GM18502 (cell line): ENCODE data around the gene EIF2S2.

Experiments used
- ATAC-seq: cut with Tn5 transposase; IDR thresholded peaks from one replicate; pipeline ENCODE4 v1.9.1; 2021; ENCODE audit warnings: mild to moderate bottlenecking; ENCODE audit not compliant: unreplicated experiment, poor library complexity

The EIF2S2 gene

DNA sequence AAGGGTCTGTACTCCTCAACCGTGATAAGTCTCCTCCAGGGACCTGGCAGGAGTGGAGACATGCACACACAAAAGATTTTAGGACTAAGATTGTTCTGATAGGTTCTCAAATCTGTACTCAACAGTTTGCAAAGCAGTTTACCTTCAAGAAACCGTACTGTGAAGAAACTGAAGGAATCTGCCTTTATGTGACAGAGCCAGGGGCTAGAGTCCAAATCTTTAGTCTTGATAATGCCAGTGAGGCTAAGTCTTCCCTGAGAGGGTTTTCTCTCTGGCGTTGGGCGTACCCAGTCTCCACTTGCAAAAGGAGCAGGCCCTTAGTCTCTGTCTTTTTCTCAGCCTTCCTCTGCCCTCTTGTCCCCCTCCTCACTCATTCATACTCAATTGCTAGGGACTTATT, 70.8 kb downstream of the EIF2S2 start:
- ATAC-seq: no peak

DNA sequence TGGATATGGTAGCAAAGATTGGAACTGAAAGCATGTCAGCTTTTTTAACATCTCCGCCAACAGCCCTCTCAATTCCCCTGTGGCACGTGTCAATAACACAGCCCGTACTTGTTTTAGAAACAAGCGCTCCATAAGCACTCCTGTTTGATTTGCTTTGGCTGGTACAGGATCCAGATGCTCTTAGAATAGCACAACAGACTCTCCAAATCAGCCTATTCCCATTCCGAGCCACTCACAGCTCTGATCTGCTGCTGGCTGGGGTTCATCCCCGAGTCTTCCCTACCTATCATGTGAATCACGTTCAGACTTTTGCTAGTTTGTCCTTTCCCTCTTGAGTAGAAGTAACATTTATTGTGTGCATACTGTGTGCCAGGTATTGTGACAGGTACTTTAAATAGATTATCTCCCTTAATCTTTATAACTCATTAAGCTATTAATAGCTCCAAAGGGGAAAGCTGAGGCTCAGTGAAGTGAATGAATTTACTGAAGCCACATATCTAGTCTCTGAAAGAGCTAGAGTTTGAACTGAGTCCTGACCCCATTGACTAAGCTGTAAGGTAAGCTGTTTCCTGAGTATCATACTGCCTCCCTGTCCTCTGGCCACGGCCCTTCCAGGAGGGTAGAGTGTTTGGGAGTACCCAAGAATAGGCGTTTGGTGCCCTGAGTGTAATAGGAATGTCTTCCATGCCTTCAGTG, 71.6 kb downstream of the EIF2S2 start:
- ATAC-seq: no peak
